ENCODE measurements around the gene EMP2. TPM values are rescaled to one million over a fixed set of nuclear protein-coding genes. Genes with fewer than 3 reads are reported as not detected.
"Not testable (repeated sequence)": the region's sequence is repeated elsewhere in the genome, so short reads cannot be mapped to it uniquely, and the experiment has no call there.

The EMP2 gene, protein sequence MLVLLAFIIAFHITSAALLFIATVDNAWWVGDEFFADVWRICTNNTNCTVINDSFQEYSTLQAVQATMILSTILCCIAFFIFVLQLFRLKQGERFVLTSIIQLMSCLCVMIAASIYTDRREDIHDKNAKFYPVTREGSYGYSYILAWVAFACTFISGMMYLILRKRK
- 0.26 TPM for polyA plus RNA-seq (2012; ENCODE audit: low read depth, missing spikeins)

DNA sequence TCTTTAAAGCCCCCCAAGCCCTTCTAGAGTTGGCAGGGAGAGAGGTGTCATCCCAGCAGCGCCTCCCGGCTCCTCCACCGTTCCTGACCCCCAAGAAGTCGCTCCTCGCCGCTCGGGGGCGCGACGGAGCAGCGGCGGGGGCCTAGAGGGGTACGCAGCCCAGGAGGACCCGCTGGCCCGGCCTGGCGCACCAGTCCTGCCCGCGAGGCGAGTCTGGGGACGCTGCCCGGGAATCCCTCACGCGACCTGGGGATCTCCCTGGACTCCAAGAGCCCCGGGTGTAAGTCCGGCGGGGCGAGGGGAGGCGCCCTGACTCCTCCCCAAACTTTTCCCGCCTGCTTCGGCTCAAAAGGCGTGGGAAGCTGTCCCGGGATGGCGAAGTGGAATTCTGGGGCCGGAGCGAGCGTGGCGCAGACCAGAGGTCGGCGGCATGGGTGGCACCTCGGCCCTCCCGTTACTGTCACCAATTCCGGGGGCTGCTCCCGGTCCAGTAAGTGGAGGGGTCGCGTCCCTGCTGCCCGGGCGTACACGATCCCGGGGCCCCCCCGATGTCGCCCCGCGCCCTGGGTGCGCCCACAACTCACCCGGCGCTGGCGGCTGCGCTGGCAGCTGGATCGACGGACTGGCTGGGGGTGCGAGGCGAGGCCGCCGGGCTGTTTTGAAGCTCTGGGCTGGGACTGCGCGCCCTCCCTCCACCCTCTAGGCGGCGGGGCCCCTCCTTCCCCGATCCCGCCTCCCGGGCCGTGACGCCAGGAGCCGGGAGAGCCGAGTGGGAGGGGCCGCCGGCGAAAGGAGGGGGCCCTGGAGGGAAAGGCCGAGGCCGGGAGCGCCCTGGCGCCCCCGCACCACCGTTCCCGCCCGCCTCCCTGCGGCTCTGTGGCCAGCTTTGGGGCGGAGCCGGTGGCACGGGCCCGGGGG, at the start of gene EMP2:
EMP2 (minus strand) TSS at position 634 of the 918 bp plus-strand sequence. CDS start 32,981 bp downstream, outside the sequence.
- peak; percentile 52 for DNase-seq (ENCODE audit: insufficient read length, low spot score)
- TF ChIP-seq POLR2A (IDR thresholded peaks at IDR 0.05; ENCODE audit: low read depth, low read length) (no peak), PAX5 (IDR thresholded peaks at IDR 0.05; ENCODE audit: insufficient read depth, low read length, severe bottlenecking) (no peak), SPI1 (IDR thresholded peaks at IDR 0.05; ENCODE audit: low read depth, low read length) (no peak), TAF1 (IDR thresholded peaks at IDR 0.05; ENCODE audit: low read depth, low read length) (no peak), POLR2AphosphoS5 (IDR thresholded peaks at IDR 0.05; ENCODE audit: low read depth, low read length) (no peak), POU2F2 (IDR thresholded peaks at IDR 0.05; ENCODE audit: low read depth, low read length) (no peak)
- FAIRE-seq, result no peak

GRCh38 chr16:10629592-10629963, 49.2 kb upstream of the EMP2 start:
- TF ChIP-seq PAX5 (IDR thresholded peaks at IDR 0.05; ENCODE audit: insufficient read depth, low read length, severe bottlenecking) (no peak), POU2F2 (IDR thresholded peaks at IDR 0.05; ENCODE audit: low read depth, low read length) (no peak), SPI1 (IDR thresholded peaks at IDR 0.05; ENCODE audit: low read depth, low read length) (no peak), POLR2A (IDR thresholded peaks at IDR 0.05; ENCODE audit: low read depth, low read length) (no peak), TAF1 (IDR thresholded peaks at IDR 0.05; ENCODE audit: low read depth, low read length) (no peak), POLR2AphosphoS5 (IDR thresholded peaks at IDR 0.05; ENCODE audit: low read depth, low read length) (no peak)
- FAIRE-seq (no peak), DNase-seq (ENCODE audit: insufficient read length, low spot score) (no peak)

GRCh38 chr16:10625595-10626357, 45.4 kb upstream of the EMP2 start:
- DNase-seq (ENCODE audit: insufficient read length, low spot score) (no peak), FAIRE-seq (no peak)
- TF ChIP-seq POLR2A (IDR thresholded peaks at IDR 0.05; ENCODE audit: low read depth, low read length) (no peak), PAX5 (IDR thresholded peaks at IDR 0.05; ENCODE audit: insufficient read depth, low read length, severe bottlenecking) (no peak)

DNA sequence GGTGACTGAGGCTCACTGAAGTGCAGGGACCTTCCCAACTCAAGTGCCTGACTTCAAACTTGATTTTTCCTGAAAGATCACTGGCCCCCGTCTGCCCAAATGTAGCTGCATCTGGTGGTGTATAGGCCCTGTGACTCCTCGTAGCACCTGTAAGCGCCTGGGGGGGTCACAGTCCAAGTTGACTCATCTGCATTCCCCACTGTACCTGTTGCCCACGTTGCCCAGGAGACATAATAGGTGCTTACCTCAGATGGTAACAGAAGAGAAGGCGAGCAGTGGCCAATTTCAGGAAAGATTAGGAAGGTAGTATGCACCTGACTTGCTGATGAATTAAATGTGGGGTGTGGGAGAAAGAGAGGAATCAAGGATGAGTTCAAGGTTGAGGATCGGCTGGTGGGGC, 44.1 kb upstream of the EMP2 start:
- no peak for FAIRE-seq

GRCh38 chr16:10623059-10623458, 42.7 kb upstream of the EMP2 start:
- TF ChIP-seq PAX5 (IDR thresholded peaks at IDR 0.05; ENCODE audit: insufficient read depth, low read length, severe bottlenecking) (no peak), POLR2AphosphoS5 (IDR thresholded peaks at IDR 0.05; ENCODE audit: low read depth, low read length) (no peak), TAF1 (IDR thresholded peaks at IDR 0.05; ENCODE audit: low read depth, low read length) (no peak), POU2F2 (IDR thresholded peaks at IDR 0.05; ENCODE audit: low read depth, low read length) (no peak), POLR2A (IDR thresholded peaks at IDR 0.05; ENCODE audit: low read depth, low read length) (no peak), SPI1 (IDR thresholded peaks at IDR 0.05; ENCODE audit: low read depth, low read length) (no peak)
- DNase-seq (ENCODE audit: insufficient read length, low spot score), result no peak
- no peak for FAIRE-seq

More for the DNA sequence above, 44.1 kb upstream of the EMP2 start:
- TF ChIP-seq POU2F2 (IDR thresholded peaks at IDR 0.05; ENCODE audit: low read depth, low read length) (no peak), POLR2AphosphoS5 (IDR thresholded peaks at IDR 0.05; ENCODE audit: low read depth, low read length) (no peak), TAF1 (IDR thresholded peaks at IDR 0.05; ENCODE audit: low read depth, low read length) (no peak), PAX5 (IDR thresholded peaks at IDR 0.05; ENCODE audit: insufficient read depth, low read length, severe bottlenecking) (no peak), POLR2A (IDR thresholded peaks at IDR 0.05; ENCODE audit: low read depth, low read length) (no peak), SPI1 (IDR thresholded peaks at IDR 0.05; ENCODE audit: low read depth, low read length) (no peak)
- DNase-seq (ENCODE audit: insufficient read length, low spot score), result no peak

GRCh38 chr16:10622036-10622921, 41.9 kb upstream of the EMP2 start:
- FAIRE-seq (no peak), DNase-seq (ENCODE audit: insufficient read length, low spot score) (no peak)
- TF ChIP-seq POLR2AphosphoS5 (IDR thresholded peaks at IDR 0.05; ENCODE audit: low read depth, low read length) (no peak), POLR2A (IDR thresholded peaks at IDR 0.05; ENCODE audit: low read depth, low read length) (no peak), TAF1 (IDR thresholded peaks at IDR 0.05; ENCODE audit: low read depth, low read length) (no peak), POU2F2 (IDR thresholded peaks at IDR 0.05; ENCODE audit: low read depth, low read length) (no peak), PAX5 (IDR thresholded peaks at IDR 0.05; ENCODE audit: insufficient read depth, low read length, severe bottlenecking) (no peak), SPI1 (IDR thresholded peaks at IDR 0.05; ENCODE audit: low read depth, low read length) (no peak)

DNA sequence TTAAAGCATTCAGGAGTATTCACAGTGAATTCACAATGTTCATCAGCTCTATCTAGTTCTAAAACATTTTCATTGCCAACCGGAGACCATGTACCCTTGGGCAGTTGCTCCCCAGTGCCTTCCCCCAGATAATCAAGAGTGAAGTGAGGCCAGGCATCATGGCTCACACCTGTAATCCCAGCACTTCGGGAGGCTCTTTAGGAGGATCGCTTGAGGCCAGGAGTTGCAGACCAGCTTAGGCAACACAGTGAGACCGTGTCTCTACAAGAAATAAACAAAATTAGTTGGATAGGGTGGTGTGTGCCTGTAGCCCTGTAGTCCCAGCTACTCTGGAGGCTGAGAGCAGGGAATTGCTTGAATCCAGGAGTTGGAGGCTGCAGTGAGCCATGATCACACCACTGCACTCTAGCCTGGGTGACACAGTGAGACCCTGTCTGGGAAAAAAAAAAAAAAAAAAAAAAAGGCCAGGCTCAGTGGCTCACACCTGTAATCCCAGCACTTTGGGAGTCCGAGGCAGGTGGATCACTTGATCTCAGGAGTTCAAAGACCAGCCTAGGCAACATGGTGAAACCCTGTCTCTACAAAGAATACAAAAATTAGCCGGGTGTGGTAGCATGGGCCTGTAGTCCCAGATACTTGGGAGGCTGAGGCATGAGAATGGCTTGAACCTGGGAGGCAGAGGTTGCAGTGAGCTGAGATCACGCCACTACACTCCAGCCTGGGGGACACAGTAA, 41.0 kb upstream of the EMP2 start:
- DNase-seq (ENCODE audit: insufficient read length, low spot score); FAIRE-seq: not testable (repeated sequence)

GRCh38 chr16:10620120-10620519, 39.7 kb upstream of the EMP2 start:
- FAIRE-seq (no peak), DNase-seq (ENCODE audit: insufficient read length, low spot score) (no peak)
- TF ChIP-seq TAF1 (IDR thresholded peaks at IDR 0.05; ENCODE audit: low read depth, low read length), result no peak
- no peak for TF ChIP-seq PAX5 (IDR thresholded peaks at IDR 0.05; ENCODE audit: insufficient read depth, low read length, severe bottlenecking)
- no peak for TF ChIP-seq POU2F2 (IDR thresholded peaks at IDR 0.05; ENCODE audit: low read depth, low read length)
- no peak for TF ChIP-seq POLR2A (IDR thresholded peaks at IDR 0.05; ENCODE audit: low read depth, low read length)
- TF ChIP-seq POLR2AphosphoS5 (IDR thresholded peaks at IDR 0.05; ENCODE audit: low read depth, low read length), result no peak
- TF ChIP-seq SPI1 (IDR thresholded peaks at IDR 0.05; ENCODE audit: low read depth, low read length), result no peak
